ENCODE results near the gene DCAF15.

DCAF15 gene

GRCh38 chr19:13931391-13932148, 20.7 kb upstream of the DCAF15 start:
- DNase-seq: no peak

DNA sequence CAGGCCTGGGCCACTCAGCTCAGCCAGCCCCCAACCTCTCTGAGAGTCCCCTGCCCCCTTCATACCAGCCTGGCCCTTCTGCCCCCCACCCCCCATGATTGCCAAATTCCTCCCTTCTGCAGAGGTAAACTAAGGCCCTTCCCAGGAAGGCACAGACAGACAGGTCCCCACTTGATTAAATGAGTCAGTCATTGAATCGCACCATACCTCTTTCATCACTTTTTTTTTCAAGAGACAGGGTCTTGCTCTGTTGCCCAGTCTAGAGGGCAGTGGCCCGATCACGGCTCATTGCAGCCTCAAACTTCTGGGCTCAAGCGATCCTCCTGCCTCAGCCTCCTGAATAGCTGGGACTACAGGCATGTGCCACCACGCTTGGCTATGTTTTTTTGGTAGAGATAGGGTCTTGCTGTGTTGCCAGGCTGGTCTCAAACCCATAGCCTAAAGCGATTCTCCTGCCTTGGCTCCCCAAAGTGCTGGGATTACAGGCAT, 20.1 kb upstream of the DCAF15 start:
- no peak for DNase-seq

- no peak for DNase-seq
Observed at GRCh38 chr19:13932911-13933393, 19.4 kb upstream of the DCAF15 start.

- no peak for DNase-seq
Observed at GRCh38 chr19:13934785-13935109, 17.6 kb upstream of the DCAF15 start.

- DNase-seq: no peak
Observed at GRCh38 chr19:13935765-13936510, 16.4 kb upstream of the DCAF15 start.

DNA sequence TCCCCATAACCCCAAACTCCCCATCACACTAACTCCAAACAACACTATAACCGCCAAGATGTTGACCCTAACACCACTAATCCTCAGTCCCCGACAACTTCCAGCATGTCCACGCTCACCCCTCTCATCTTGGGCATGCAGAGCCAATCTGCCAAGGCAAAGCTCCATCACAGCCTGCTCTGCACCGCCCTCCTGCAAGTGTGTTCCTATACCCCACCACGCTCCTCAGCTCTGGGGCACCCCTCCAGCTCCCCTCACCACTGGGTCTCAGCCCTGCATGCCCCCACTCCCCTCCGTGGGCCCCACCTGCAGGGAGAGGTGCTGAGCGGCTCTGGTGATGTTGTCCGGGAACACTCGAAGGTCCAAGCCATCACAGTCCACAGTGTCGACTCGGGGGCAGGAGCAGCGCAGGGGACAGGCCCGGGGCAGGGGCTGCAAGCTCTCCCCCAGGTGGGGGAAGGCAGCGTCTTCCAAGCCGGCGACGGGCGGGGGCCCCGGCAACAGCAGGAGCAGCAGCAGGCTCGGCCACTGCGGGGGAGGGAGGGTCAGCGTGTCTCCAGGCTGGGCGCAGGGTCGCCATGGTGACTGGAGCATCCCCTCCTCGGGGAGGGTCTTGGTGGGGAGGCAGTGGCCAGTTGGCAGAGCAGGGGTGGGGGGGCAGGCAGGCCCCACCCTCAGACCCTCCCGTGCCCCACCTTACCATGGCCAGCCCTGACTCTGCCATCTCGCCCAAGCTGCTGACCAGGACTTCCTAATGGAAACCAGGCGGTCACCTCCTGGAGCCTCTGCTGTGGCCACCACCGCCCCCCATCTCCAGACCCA, 14.6 kb upstream of the DCAF15 start:
- DNase-seq: peak; percentile 59

DNA sequence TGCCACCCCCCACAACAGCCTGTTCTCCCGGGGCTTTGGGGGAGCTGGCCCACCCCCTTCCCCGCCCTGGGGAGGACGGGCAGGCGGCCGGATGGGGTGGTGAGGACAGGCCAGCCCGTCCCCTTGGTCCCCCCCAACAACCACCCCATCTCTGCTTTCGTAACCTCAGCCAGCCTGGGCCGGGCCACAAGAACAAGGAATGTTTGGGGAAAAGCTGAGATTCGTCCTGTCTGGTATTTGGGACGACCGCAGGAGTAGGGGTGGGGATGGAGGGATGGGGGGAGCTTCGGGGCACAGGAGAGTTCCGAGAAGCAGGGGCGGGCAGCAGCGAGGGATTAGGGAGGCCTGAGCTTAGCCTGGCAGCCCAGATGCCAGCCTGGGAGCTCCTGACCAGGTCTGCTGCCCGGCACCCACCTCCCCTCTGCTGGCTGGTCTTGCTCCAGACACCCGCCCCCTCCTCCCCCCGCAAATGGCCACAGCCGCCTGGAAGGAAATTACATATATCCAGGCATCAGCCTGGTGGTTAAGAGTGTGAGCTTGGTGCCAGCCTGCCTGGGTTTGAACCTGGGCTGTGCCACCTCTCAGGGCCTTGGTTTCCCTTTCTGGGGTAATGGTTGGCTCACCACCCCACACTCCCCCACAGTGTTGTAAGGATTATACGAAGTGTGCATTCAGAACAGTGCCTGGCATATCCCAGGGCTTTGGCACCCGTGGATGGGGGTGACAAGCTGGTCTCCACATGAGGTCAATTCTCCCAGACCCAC, 13.8 kb upstream of the DCAF15 start, which contains the start of gene PODNL1:
Gene PODNL1, minus strand, starts transcription at position 117 of the 764 bp plus-strand sequence. CDS start 236 bp downstream, outside the sequence.
- peak; percentile 78 for DNase-seq

DNA sequence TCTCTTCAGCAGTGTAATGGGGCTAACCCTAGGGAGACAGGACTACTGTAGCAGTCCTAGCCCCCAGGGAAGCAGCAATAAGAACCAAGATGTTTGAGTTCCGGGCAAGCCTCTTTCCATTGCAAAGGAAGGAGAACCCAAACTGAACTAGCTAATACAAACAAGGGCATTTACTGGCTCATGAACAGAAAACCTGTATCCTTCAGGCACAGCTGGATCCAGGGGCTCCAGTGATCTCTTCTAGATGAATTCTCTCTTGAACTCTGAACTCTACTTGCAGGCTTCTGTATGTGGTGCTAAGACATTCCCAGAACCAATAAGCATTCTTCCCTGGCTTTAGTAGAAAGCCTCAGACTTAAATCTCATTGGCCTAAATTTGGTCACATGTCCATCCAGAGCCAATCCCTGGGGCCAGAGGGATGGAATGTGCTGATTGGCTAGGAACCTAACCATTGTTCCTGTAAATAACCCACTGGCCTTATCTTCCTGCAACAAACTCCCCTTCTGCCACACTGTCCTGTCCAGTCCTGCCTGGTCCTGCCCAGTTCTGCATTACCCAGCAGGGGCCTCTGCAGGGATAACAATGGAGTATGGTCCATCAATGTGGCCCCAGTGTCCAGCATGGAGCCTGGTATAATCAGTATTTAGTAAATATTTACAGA, 10.2 kb upstream of the DCAF15 start:
- no peak for DNase-seq

GRCh38 chr19:13946414-13946813, 5.9 kb upstream of the DCAF15 start:
- no peak for DNase-seq

GRCh38 chr19:13951043-13951442, 1.3 kb upstream of the DCAF15 start:
- no peak for DNase-seq

- DNase-seq: no peak
Observed at GRCh38 chr19:13951799-13952153, 533 bp upstream of the DCAF15 start.

GRCh38 chr19:13952931-13953531, 722 bp downstream of the DCAF15 start:
- DNase-seq: peak; percentile 58

DNA sequence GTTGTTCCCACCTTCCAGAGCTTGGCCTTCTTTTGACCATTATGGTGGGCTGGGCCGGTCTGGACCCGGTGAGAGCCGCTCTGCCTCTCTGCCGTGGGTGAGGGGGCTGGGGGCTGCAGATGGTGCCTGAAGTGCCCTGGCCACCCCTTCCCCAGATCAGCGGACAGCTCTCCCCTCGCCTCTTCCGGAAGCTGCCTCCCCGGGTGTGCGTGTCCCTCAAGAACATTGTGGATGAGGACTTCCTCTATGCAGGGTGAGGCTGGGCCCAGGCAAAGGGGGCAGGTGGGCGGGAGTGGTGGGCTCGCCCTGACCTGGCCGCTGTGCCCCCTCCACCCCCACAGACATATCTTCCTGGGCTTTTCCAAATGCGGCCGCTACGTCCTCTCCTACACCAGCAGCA, 1.9 kb downstream of the DCAF15 start:
- DNase-seq: no peak

- DNase-seq: no peak
Observed at GRCh38 chr19:13955662-13956364, 3.5 kb downstream of the DCAF15 start.

DNA sequence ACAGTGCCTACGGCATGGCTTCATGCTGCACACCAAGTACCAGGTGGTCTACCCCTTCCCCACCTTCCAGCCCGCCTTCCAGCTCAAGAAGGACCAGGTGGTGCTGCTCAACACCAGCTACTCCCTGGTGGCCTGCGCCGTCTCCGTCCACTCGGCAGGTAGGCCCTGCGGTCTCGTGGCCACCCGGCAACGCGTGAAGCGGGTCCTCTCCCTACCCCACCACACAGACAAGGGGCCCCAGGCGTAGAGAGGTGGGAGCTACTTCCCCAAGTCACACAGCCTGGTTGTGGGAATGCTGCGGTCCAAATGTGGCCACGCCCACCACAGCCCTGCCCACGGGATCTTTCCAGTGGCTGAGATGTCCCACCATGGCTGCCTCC, 4.0 kb downstream of the DCAF15 start:
- no peak for DNase-seq

GRCh38 chr19:13957051-13957450, 4.7 kb downstream of the DCAF15 start:
- DNase-seq: no peak

DNA sequence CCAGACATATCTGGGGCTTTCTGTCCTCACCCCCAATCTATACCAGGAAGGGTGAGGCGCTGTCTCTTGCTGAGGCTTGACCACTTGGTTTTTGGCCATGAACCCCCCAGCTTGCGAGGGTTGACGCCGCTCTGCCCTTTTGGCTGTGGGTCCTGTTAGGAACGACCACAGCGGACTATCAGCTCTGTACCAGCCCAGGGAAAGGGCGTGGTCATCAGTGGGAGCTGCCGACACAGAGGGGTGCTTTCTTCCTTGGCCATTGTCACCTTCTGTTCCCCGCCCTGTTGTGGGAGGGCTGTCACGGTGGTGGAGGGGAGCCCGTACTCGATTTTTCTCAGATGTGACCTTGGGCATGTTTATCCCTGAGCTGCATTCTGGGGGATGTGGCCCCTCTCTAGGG, 5.7 kb downstream of the DCAF15 start:
- DNase-seq: no peak

DNA sequence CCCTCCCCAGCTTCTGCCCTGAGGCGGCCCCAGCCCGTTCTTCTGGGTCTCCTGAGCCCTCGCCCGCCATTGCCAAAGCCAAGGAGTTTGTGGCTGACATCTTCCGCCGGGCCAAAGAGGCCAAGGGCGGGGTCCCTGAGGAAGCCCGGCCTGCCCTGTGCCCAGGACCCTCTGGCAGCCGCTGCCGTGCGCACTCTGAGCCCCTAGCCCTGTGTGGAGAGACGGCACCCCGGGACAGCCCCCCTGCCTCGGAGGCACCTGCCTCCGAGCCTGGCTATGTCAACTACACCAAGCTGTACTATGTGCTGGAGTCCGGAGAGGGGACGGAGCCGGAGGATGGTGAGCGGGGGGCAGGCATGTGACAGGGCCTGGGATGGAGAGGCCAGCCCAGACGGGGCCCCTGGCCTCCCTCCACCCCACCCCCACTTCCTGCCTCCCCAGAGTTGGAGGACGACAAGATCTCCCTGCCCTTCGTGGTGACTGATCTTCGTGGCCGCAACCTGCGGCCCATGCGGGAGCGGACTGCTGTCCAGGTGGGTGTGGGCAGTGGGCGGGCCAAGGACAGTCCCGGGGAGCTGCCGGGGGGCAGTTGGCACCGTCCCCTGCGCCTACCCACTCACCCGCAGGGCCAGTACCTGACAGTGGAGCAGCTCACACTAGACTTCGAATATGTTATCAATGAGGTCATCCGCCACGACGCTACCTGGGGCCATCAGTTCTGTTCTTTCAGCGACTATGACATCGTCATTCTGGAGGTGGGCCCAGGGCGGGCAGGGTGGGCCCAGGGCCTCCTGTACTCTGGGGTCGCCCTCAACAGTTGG, 7.0 kb downstream of the DCAF15 start:
- DNase-seq: no peak

- no peak for DNase-seq
Observed at GRCh38 chr19:13959962-13960862, 7.9 kb downstream of the DCAF15 start.
